Thoracic aorta (tissue), 2 donors: ENCODE measurements around the gene CAPN10. TPM values are rescaled to one million over a fixed set of nuclear protein-coding genes. Genes with fewer than 3 reads are reported as not detected.

Experiments used
- ATAC-seq: fragments of 150-250 bp; one replicate; pipeline ENCODE4 v1.8.0; 2017; ENCODE audit warnings: low read depth; ENCODE audit not compliant: insufficient number of reproducible peaks, low FRiP score
- DNase-seq: peaks from one replicate; pipeline ENCODE4 v3.0.0-alpha.2; 2020; ENCODE audit warnings: low spot score
- H3K27ac ChIP-seq, 2 donors: fragments of 200-600 bp; sonication (generic); 1 replicate in 1 of 2; 2 replicates in 1 of 2; pipeline ENCODE4 v1.5.1; 2016; ENCODE audit warnings: mild to moderate bottlenecking in 2 of 2, moderate library complexity in 2 of 2
- H3K27me3 ChIP-seq: fragments of 200-600 bp; sonication (generic); replicated peaks from 2 replicates; pipeline ENCODE4 v1.6.0; 2016; ENCODE audit warnings: mild to moderate bottlenecking; ENCODE audit not compliant: insufficient read depth
- H3K36me3 ChIP-seq: fragments of 200-600 bp; sonication (generic); one replicate; pipeline ENCODE4 v1.5.1; 2016
- H3K4me1 ChIP-seq, 2 donors: fragments of 200-600 bp; sonication (generic); 1 replicate in 1 of 2; 2 replicates in 1 of 2; pipeline versions ENCODE4 v1.5.1 to v1.6.0; 2016; ENCODE audit warnings: low read depth in 2 of 2, mild to moderate bottlenecking in 1 of 2; ENCODE audit not compliant: control insufficient read depth in 1 of 2
- H3K4me3 ChIP-seq: fragments of 200-600 bp; sonication (generic); 2 replicates; pipeline ENCODE4 v1.5.1; 2016; ENCODE audit warnings: mild to moderate bottlenecking
- H3K9me3 ChIP-seq: fragments of 200-600 bp; sonication (generic); 2 replicates; pipeline ENCODE4 v1.5.1; 2016
- CTCF ChIP-seq: fragments of 200-600 bp; sonication (generic); IDR thresholded peaks from one replicate; pipeline ENCODE4 v1.5.1; 2019; ENCODE audit warnings: antibody characterized with exemption
- total RNA-seq, 2 donors: library from RNA; depleted of rRNA; stranded (reverse); fragments of >200 nt; gene quantifications; one replicate each; pipeline versions ENCODE4 v1.1.0 to v1.2.3, GENCODE V29; 2016

Gene CAPN10
- total RNA-seq, 2 donors from 2014 or later: 33.3 to 38.2 TPM

DNA sequence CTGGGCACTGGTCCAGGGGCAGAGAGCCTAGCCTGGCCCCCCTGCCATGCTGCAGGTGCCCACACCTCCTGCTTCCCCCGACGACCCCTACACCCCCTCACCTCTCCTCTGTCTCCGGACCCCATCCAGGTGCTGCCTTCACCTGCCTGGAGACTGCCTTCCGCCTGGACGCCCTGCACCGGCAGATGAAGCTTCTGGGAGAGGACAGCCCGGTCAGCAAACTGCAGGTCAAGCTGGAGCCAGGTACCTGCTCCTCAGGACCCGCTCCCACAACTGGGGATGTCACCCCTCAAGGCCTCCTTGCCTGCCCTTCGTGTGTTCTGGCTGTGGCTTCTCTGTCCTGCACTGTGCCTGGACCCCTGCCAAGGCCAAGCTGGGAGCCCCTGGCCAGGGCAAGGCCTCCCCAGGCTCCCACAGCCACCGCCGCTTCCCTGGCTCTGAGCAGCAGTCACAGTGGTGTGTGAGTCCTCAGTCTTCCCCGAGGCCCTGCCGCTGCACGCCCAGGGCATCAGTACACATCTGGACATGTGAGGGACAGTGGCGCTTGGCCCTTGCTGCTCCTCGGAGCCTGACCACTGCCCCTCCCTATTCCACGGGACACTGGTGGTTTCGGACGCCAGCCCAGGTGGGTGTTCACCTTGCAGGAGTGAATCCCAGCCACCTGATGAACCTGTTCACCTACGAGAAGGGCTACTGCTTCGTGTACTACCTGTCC, 12.0 kb upstream of the CAPN10 start:
- no peak overlapping the region for H3K27ac ChIP-seq
- TF ChIP-seq CTCF: no peak
- H3K36me3 ChIP-seq: peaks cover 30% of the 10 kb centered on the region
- peaks cover 12 to 21% of the 10 kb centered on the region in 2 donors for H3K4me1 ChIP-seq
- DNase-seq (no peak), ATAC-seq (no peak)
- H3K9me3 ChIP-seq: no peaks in the 10 kb centered on the region
- no peaks in the 10 kb centered on the region for H3K27me3 ChIP-seq
- no peak overlapping the region for H3K4me3 ChIP-seq

GRCh38 chr2:240575101-240575965, 11.2 kb upstream of the CAPN10 start:
- Histone ChIP-seq H3K36me3 (peaks cover 30% of the 10 kb centered on the region), H3K27ac (no peak overlapping the region)
- DNase-seq: no peak

GRCh38 chr2:240576036-240576435, 10.5 kb upstream of the CAPN10 start:
- Histone ChIP-seq H3K27ac (no peak overlapping the region), H3K36me3 (peaks cover 30% of the 10 kb centered on the region), H3K4me1 (peaks cover 9 to 11% of the 10 kb centered on the region in 2 donors), H3K4me3 (no peak overlapping the region), H3K27me3 (no peaks in the 10 kb centered on the region), H3K9me3 (no peaks in the 10 kb centered on the region)
- DNase-seq (no peak), ATAC-seq (no peak)
- TF ChIP-seq CTCF: no peak

More at GRCh38 chr2:240575101-240575965, 11.2 kb upstream of the CAPN10 start:
- H3K27me3 ChIP-seq: no peaks in the 10 kb centered on the region
- H3K4me3 ChIP-seq: no peak overlapping the region
- peaks cover 11 to 18% of the 10 kb centered on the region in 2 donors for H3K4me1 ChIP-seq
- TF ChIP-seq CTCF: no peak
- no peaks in the 10 kb centered on the region for H3K9me3 ChIP-seq
- ATAC-seq: no peak

DNA sequence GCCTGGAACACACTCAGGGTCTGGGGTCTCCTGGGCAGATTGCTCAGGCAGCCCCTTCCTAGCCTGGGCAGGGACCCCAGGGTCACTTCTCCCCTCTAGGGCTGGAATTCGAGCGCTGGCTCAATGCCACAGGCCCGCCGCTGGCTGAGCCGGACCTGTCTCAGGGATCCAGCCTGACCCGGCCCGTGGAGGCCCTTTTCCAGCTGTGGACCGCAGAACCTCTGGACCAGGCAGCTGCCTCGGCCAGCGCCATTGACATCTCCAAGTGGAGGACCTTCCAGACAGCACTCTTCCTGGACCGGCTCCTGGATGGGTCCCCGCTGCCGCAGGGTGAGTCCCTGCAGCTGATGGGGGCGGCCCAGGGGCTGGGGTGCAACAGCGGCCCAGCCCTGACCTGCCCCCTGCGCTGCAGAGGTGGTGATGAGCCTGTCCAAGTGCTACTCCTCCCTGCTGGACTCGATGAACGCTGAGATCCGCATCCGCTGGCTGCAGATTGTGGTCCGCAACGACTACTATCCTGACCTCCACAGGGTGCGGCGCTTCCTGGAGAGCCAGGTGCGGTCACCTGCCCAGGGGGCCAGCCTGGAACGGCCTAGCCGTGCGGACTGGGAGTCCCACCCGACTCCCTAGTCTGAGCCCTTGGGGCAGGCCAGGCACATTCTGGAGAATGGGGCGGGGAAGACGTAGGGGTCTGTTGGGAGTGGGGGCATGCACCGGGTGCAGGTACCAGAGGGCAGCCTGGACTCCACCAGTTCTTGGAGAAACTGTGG, 9.9 kb upstream of the CAPN10 start:
- Histone ChIP-seq H3K4me1 (peaks cover 7 to 9% of the 10 kb centered on the region in 2 donors), H3K36me3 (peaks cover 30% of the 10 kb centered on the region), H3K9me3 (no peaks in the 10 kb centered on the region), H3K27ac (no peak overlapping the region), H3K27me3 (no peaks in the 10 kb centered on the region), H3K4me3 (no peak overlapping the region)
- DNase-seq (no peak), ATAC-seq (no peak)
- no peak for TF ChIP-seq CTCF
